ENCODE results near the gene STX17.

STX17 gene

GRCh38 chr9:99916650-99917049 lies 10.2 kb downstream of the STX17 start:
- H3K4me1 ChIP-seq (ENCODE audit: control insufficient read depth, insufficient read depth, low read length): no peaks in the 10 kb centered on the region
- ChIA-PET POLR2A (no interaction called here), CTCF (no interaction called here)
- H3K9me3 ChIP-seq (ENCODE audit: control insufficient read depth, insufficient read depth, low read depth, low read length): no peaks in the 10 kb centered on the region
- no peak overlapping the region for H3K4me3 ChIP-seq (ENCODE audit: low read depth, low read length)
- H3K27ac ChIP-seq (ENCODE audit: extremely low read depth, low read depth, low read length): no peak overlapping the region
- TF ChIP-seq YY2 (tag by site-specific recombination; IDR thresholded peaks at IDR 0.05) (no peak), SALL2 (tag by site-specific recombination; IDR thresholded peaks at IDR 0.05; ENCODE audit: borderline replicate concordance) (no peak)
- peaks cover 21 to 60% of the 10 kb centered on the region in 2 experiments for H3K36me3 ChIP-seq (ENCODE audit: control insufficient read depth in 2 of 2, insufficient read depth in 1 of 2, low read length in 2 of 2)

- TF ChIP-seq ZNF121 (tag by site-specific recombination; IDR thresholded peaks at IDR 0.05): 0 out of 2 replicates have a peak, but pooled peaks have one; percentile 48
- TF ChIP-seq HOXA7 (CRISPR knock-in tag; IDR thresholded peaks at IDR 0.05; ENCODE audit: borderline replicate concordance): no peak
- Histone ChIP-seq H3K36me3 (ENCODE audit: control insufficient read depth in 2 of 2, insufficient read depth in 1 of 2, low read length in 2 of 2) (peaks cover 25 to 75% of the 10 kb centered on the region in 2 experiments), H3K4me1 (ENCODE audit: control insufficient read depth, insufficient read depth, low read length) (no peaks in the 10 kb centered on the region), H3K27ac (ENCODE audit: extremely low read depth, low read depth, low read length) (no peak overlapping the region), H3K9me3 (ENCODE audit: control insufficient read depth, insufficient read depth, low read depth, low read length) (no peaks in the 10 kb centered on the region), H3K4me3 (ENCODE audit: low read depth, low read length) (no peak overlapping the region)
- CTCF ChIA-PET: no interaction called here
- POLR2A ChIA-PET: no interaction called here
Measured at GRCh38 chr9:99918134-99918533, 11.7 kb downstream of the STX17 start.

DNA sequence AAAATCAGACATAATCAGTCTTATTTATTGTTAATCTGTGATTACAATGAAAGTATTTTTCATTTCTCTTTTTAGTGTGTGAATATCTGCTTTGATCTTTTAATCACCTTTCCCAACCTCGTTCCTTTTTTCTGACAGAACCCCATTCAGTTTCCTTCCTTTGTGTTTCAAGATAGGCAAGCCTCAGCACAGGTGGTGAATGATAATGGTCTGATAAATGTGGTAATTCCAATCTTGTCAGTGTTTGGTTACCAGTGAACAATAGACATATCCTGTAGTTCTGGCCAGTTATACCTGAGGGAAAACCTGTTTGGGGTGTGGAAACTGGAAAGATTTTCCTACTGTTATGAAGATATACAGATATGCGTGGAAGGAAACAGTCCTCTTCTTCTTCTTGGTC lies 13.5 kb downstream of the STX17 start:
- H3K36me3 ChIP-seq (ENCODE audit: control insufficient read depth in 2 of 2, insufficient read depth in 1 of 2, low read length in 2 of 2): peaks cover 25 to 89% of the 10 kb centered on the region in 2 experiments
- ChIA-PET POLR2A (no interaction called here), CTCF (interaction anchor here (0.7 to 0.8 kb wide), 2 partner anchors 14 to 85 kb away, joined by 3 to 5 read pairs; no protein-coding TSS in a partner anchor)
- H3K9me3 ChIP-seq (ENCODE audit: control insufficient read depth, insufficient read depth, low read depth, low read length): no peaks in the 10 kb centered on the region
- no peak overlapping the region for H3K4me3 ChIP-seq (ENCODE audit: low read depth, low read length)
- H3K4me1 ChIP-seq (ENCODE audit: control insufficient read depth, insufficient read depth, low read length): no peaks in the 10 kb centered on the region
- no peak overlapping the region for H3K27ac ChIP-seq (ENCODE audit: extremely low read depth, low read depth, low read length)
- TF ChIP-seq ZNF433 (tag by site-specific recombination; IDR thresholded peaks at IDR 0.05; ENCODE audit: low read depth): no peak
- TF ChIP-seq ZNF677 (tag by site-specific recombination; IDR thresholded peaks at IDR 0.05): 0 out of 2 replicates have a peak, but pooled peaks have one; percentile 24

GRCh38 chr9:99921875-99922710 lies 15.6 kb downstream of the STX17 start:
- POLR2A ChIA-PET: no interaction called here
- CTCF ChIA-PET: no interaction called here

GRCh38 chr9:99922711-99923030 lies 16.2 kb downstream of the STX17 start:
- ChIA-PET POLR2A (no interaction called here), CTCF (no interaction called here)
- Histone ChIP-seq H3K4me1 (ENCODE audit: control insufficient read depth, insufficient read depth, low read length) (no peaks in the 10 kb centered on the region), H3K27ac (ENCODE audit: extremely low read depth, low read depth, low read length) (no peak overlapping the region), H3K9me3 (ENCODE audit: control insufficient read depth, insufficient read depth, low read depth, low read length) (no peaks in the 10 kb centered on the region), H3K36me3 (ENCODE audit: control insufficient read depth in 2 of 2, insufficient read depth in 1 of 2, low read length in 2 of 2) (peaks cover 15 to 72% of the 10 kb centered on the region in 2 experiments), H3K4me3 (ENCODE audit: low read depth, low read length) (no peak overlapping the region)
- no peak for TF ChIP-seq ZNF23 (tag by site-specific recombination; IDR thresholded peaks at IDR 0.05; ENCODE audit: borderline replicate concordance)
- no peak for TF ChIP-seq SCRT1 (tag by site-specific recombination; IDR thresholded peaks at IDR 0.05; ENCODE audit: borderline replicate concordance)
- no peak for TF ChIP-seq BCL11A (tag by site-specific recombination; IDR thresholded peaks at IDR 0.05; ENCODE audit: low read depth)
- TF ChIP-seq, protein P1, sequence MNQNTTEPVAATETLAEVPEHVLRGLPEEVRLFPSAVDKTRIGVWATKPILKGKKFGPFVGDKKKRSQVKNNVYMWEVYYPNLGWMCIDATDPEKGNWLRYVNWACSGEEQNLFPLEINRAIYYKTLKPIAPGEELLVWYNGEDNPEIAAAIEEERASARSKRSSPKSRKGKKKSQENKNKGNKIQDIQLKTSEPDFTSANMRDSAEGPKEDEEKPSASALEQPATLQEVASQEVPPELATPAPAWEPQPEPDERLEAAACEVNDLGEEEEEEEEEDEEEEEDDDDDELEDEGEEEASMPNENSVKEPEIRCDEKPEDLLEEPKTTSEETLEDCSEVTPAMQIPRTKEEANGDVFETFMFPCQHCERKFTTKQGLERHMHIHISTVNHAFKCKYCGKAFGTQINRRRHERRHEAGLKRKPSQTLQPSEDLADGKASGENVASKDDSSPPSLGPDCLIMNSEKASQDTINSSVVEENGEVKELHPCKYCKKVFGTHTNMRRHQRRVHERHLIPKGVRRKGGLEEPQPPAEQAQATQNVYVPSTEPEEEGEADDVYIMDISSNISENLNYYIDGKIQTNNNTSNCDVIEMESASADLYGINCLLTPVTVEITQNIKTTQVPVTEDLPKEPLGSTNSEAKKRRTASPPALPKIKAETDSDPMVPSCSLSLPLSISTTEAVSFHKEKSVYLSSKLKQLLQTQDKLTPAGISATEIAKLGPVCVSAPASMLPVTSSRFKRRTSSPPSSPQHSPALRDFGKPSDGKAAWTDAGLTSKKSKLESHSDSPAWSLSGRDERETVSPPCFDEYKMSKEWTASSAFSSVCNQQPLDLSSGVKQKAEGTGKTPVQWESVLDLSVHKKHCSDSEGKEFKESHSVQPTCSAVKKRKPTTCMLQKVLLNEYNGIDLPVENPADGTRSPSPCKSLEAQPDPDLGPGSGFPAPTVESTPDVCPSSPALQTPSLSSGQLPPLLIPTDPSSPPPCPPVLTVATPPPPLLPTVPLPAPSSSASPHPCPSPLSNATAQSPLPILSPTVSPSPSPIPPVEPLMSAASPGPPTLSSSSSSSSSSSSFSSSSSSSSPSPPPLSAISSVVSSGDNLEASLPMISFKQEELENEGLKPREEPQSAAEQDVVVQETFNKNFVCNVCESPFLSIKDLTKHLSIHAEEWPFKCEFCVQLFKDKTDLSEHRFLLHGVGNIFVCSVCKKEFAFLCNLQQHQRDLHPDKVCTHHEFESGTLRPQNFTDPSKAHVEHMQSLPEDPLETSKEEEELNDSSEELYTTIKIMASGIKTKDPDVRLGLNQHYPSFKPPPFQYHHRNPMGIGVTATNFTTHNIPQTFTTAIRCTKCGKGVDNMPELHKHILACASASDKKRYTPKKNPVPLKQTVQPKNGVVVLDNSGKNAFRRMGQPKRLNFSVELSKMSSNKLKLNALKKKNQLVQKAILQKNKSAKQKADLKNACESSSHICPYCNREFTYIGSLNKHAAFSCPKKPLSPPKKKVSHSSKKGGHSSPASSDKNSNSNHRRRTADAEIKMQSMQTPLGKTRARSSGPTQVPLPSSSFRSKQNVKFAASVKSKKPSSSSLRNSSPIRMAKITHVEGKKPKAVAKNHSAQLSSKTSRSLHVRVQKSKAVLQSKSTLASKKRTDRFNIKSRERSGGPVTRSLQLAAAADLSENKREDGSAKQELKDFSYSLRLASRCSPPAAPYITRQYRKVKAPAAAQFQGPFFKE (tag by site-specific recombination; IDR thresholded peaks at IDR 0.05; ENCODE audit: borderline replicate concordance): no peak
- no peak for TF ChIP-seq ZNF138 (tag by site-specific recombination; IDR thresholded peaks at IDR 0.05; ENCODE audit: borderline replicate concordance)
- TF ChIP-seq ZNF133 (tag by site-specific recombination; IDR thresholded peaks at IDR 0.05): no peak
- TF ChIP-seq ZNF510 (tag by site-specific recombination; IDR thresholded peaks at IDR 0.05; ENCODE audit: insufficient replicate concordance): no peak
- no peak for TF ChIP-seq YY1 (tag by site-specific recombination; IDR thresholded peaks at IDR 0.05)
- no peak for TF ChIP-seq REPIN1 (tag by site-specific recombination; IDR thresholded peaks at IDR 0.05; ENCODE audit: low read depth)
- TF ChIP-seq ZNF16 (tag by site-specific recombination; IDR thresholded peaks at IDR 0.05; ENCODE audit: low read depth): no peak

More at GRCh38 chr9:99921875-99922710, 15.6 kb downstream of the STX17 start:
- TF ChIP-seq HOXD13 (CRISPR knock-in tag; IDR thresholded peaks at IDR 0.05; ENCODE audit: borderline replicate concordance) (no peak), ZNF324 (tag by site-specific recombination; IDR thresholded peaks at IDR 0.05) (no peak), ZNF701 (tag by site-specific recombination; IDR thresholded peaks at IDR 0.05) (no peak), ZNF404 (tag by site-specific recombination; IDR thresholded peaks at IDR 0.05) (no peak), ZNF175 (tag by site-specific recombination; IDR thresholded peaks at IDR 0.05) (no peak), ZNF792 (tag by site-specific recombination; IDR thresholded peaks at IDR 0.05) (no peak), ZNF274 (IDR thresholded peaks at IDR 0.05; ENCODE audit: low read length) (no peak), ZNF274 (tag by site-specific recombination; IDR thresholded peaks at IDR 0.05; ENCODE audit: borderline replicate concordance) (no peak), ZNF23 (tag by site-specific recombination; IDR thresholded peaks at IDR 0.05; ENCODE audit: borderline replicate concordance) (no peak)
- Histone ChIP-seq H3K27ac (ENCODE audit: extremely low read depth, low read depth, low read length) (no peak overlapping the region), H3K4me3 (ENCODE audit: low read depth, low read length) (no peak overlapping the region), H3K36me3 (ENCODE audit: control insufficient read depth in 2 of 2, insufficient read depth in 1 of 2, low read length in 2 of 2) (peaks cover 20 to 78% of the 10 kb centered on the region in 2 experiments), H3K4me1 (ENCODE audit: control insufficient read depth, insufficient read depth, low read length) (no peaks in the 10 kb centered on the region), H3K9me3 (ENCODE audit: control insufficient read depth, insufficient read depth, low read depth, low read length) (no peaks in the 10 kb centered on the region)
